Muscle of leg (tissue), 11 donors: ENCODE measurements around the gene SLC24A4. TPM values are rescaled to one million over a fixed set of nuclear protein-coding genes. Genes with fewer than 3 reads are reported as not detected.

Experiments used
- DNase-seq: peaks from one replicate; pipeline ENCODE4 v3.0.0; 2013
- H3K27ac ChIP-seq: one replicate; pipeline ENCODE4 v1.5.1; 2013; ENCODE audit warnings: mild to moderate bottlenecking, low read length, control low read depth
- H3K27me3 ChIP-seq: one replicate; pipeline ENCODE4 v1.6.1; 2013; ENCODE audit warnings: low read length; ENCODE audit not compliant: control insufficient read depth, insufficient read depth
- H3K36me3 ChIP-seq: one replicate; pipeline ENCODE4 v1.6.1; 2013; ENCODE audit warnings: low read length; ENCODE audit not compliant: control insufficient read depth, insufficient read depth
- H3K4me1 ChIP-seq: one replicate; pipeline ENCODE4 v1.6.1; 2013; ENCODE audit warnings: low read length; ENCODE audit not compliant: control insufficient read depth, insufficient read depth
- H3K4me3 ChIP-seq: one replicate; pipeline ENCODE4 v1.5.1; 2013; ENCODE audit warnings: low read length, control low read depth
- H3K9me3 ChIP-seq: replicated peaks from 2 replicates; pipeline ENCODE4 v1.6.1; 2013; ENCODE audit warnings: low read depth, low read length; ENCODE audit not compliant: control insufficient read depth
- WGBS: methylation state at CpG from one replicate; pipeline ENCODE4 v1.1.5; 2013; ENCODE audit warnings: missing lambda C conversion rate; ENCODE audit not compliant: insufficient coverage; 5-methylcytosine and 5-hydroxymethylcytosine counted together
- polyA plus RNA-seq, 8 donors: library from polyadenylated mRNA; unstranded; fragments of 120-200 nt; gene quantifications; one replicate each; pipeline versions ENCODE4 v1.2.1 to v1.2.3, GENCODE V29; 2013; ENCODE audit warnings: inconsistent platforms in 1 of 8, low replicate concordance in 1 of 8; ENCODE audit not compliant: insufficient read length in 8 of 8, insufficient read depth in 1 of 8
- total RNA-seq: library from RNA; stranded (reverse); fragments of 120-200 nt; gene quantifications from one replicate; pipeline ENCODE4 v1.2.4, GENCODE V29; 2013

SLC24A4 gene
- total and polyA plus RNA-seq, 9 donors: 1.8 to 6.6 (median 2.9) TPM

GRCh38 chr14:92514844-92515514 lies 192.0 kb downstream of the SLC24A4 start:
- peaks cover 40% of the 10 kb centered on the region for H3K4me1 ChIP-seq
- no peaks in the 10 kb centered on the region for H3K9me3 ChIP-seq
- WGBS: 9% methylated on average over 5 of the region's 15 CpGs

GRCh38 chr14:92515546-92516343 lies 192.8 kb downstream of the SLC24A4 start:
- Histone ChIP-seq H3K36me3 (peaks cover 3% of the 10 kb centered on the region), H3K4me3 (no peak overlapping the region), H3K27me3 (peaks cover 3% of the 10 kb centered on the region), H3K4me1 (peaks cover 40% of the 10 kb centered on the region), H3K9me3 (no peaks in the 10 kb centered on the region), H3K27ac (peak overlapping the region; percentile 13)
- 83% methylated on average over 1 of the region's 5 CpGs for WGBS
- DNase-seq: no peak

More at GRCh38 chr14:92514844-92515514, 192.0 kb downstream of the SLC24A4 start:
- H3K4me3 ChIP-seq: peak overlapping the region; percentile 76
- no peak for DNase-seq
- H3K27ac ChIP-seq: peak overlapping the region; percentile 76
- peaks cover 3% of the 10 kb centered on the region for H3K27me3 ChIP-seq
- no peaks in the 10 kb centered on the region for H3K36me3 ChIP-seq

- Histone ChIP-seq H3K36me3 (peaks cover 3% of the 10 kb centered on the region), H3K9me3 (no peaks in the 10 kb centered on the region), H3K4me1 (peaks cover 40% of the 10 kb centered on the region), H3K27ac (no peak overlapping the region), H3K4me3 (no peak overlapping the region), H3K27me3 (peaks cover 3% of the 10 kb centered on the region)
- WGBS: 67% methylated on average over 2 of the region's 4 CpGs
- DNase-seq: no peak
Observed at GRCh38 chr14:92516344-92516965, 193.5 kb downstream of the SLC24A4 start.

- Histone ChIP-seq H3K27ac (no peak overlapping the region), H3K27me3 (peaks cover 3% of the 10 kb centered on the region), H3K36me3 (peaks cover 3% of the 10 kb centered on the region), H3K4me3 (no peak overlapping the region), H3K4me1 (peaks cover 40% of the 10 kb centered on the region), H3K9me3 (no peaks in the 10 kb centered on the region)
- DNase-seq: no peak
- 87% methylated on average over 3 of the region's 5 CpGs for WGBS
Observed at GRCh38 chr14:92516966-92517506, 194.1 kb downstream of the SLC24A4 start.

- peaks cover 40% of the 10 kb centered on the region for H3K4me1 ChIP-seq
- H3K36me3 ChIP-seq: peaks cover 3% of the 10 kb centered on the region
- WGBS: 47% methylated on average over 1 of the region's 2 CpGs
- DNase-seq: no peak
- no peak overlapping the region for H3K27ac ChIP-seq
- H3K27me3 ChIP-seq: peaks cover 3% of the 10 kb centered on the region
- no peaks in the 10 kb centered on the region for H3K9me3 ChIP-seq
- no peak overlapping the region for H3K4me3 ChIP-seq
Observed at GRCh38 chr14:92517761-92518160, 194.8 kb downstream of the SLC24A4 start.

GRCh38 chr14:92519246-92520101 lies 196.5 kb downstream of the SLC24A4 start:
- H3K36me3 ChIP-seq: peaks cover 3% of the 10 kb centered on the region

GRCh38 chr14:92520102-92521057 lies 197.4 kb downstream of the SLC24A4 start:
- Histone ChIP-seq H3K4me1 (peaks cover 35% of the 10 kb centered on the region), H3K27me3 (no peaks in the 10 kb centered on the region), H3K36me3 (peaks cover 3% of the 10 kb centered on the region), H3K27ac (no peak overlapping the region), H3K4me3 (no peak overlapping the region), H3K9me3 (no peaks in the 10 kb centered on the region)
- DNase-seq: no peak
- WGBS: 92% methylated on average over 10 of the region's 17 CpGs

More at GRCh38 chr14:92519246-92520101, 196.5 kb downstream of the SLC24A4 start:
- no peak overlapping the region for H3K4me3 ChIP-seq
- H3K27ac ChIP-seq: no peak overlapping the region
- no peak for DNase-seq
- WGBS: 84% methylated on average over 11 of the region's 20 CpGs
- no peaks in the 10 kb centered on the region for H3K9me3 ChIP-seq
- no peaks in the 10 kb centered on the region for H3K27me3 ChIP-seq
- peaks cover 33% of the 10 kb centered on the region for H3K4me1 ChIP-seq

GRCh38 chr14:92521058-92521415 lies 198.1 kb downstream of the SLC24A4 start:
- Histone ChIP-seq H3K36me3 (peaks cover 3% of the 10 kb centered on the region), H3K4me1 (peaks cover 34% of the 10 kb centered on the region)
- 100% methylated on average over 2 of the region's 2 CpGs for WGBS

GRCh38 chr14:92523752-92524151 lies 200.8 kb downstream of the SLC24A4 start:
- Histone ChIP-seq H3K27ac (no peak overlapping the region), H3K4me3 (no peak overlapping the region), H3K4me1 (peaks cover 16% of the 10 kb centered on the region), H3K27me3 (no peaks in the 10 kb centered on the region), H3K36me3 (peaks cover 3% of the 10 kb centered on the region), H3K9me3 (no peaks in the 10 kb centered on the region)
- no peak for DNase-seq
- WGBS: 74% methylated on average over 3 of the region's 6 CpGs

More at GRCh38 chr14:92521058-92521415, 198.1 kb downstream of the SLC24A4 start:
- Histone ChIP-seq H3K4me3 (no peak overlapping the region), H3K9me3 (no peaks in the 10 kb centered on the region), H3K27me3 (no peaks in the 10 kb centered on the region), H3K27ac (no peak overlapping the region)
- DNase-seq: no peak
